Measurements from ENCODE around the gene C22orf31.
"Not testable (repeated sequence)": the region's sequence is repeated elsewhere in the genome, so short reads cannot be mapped to it uniquely, and the experiment has no call there.

Gene C22orf31

GRCh38 chr22:29092243-29092642 lies 30.6 kb upstream of the C22orf31 start:
- DNase-seq (ENCODE audit: low read depth): no peak
- no peak overlapping the region for H3K4me3 ChIP-seq (ENCODE audit: control insufficient read depth, low read depth, low read length)
- TF ChIP-seq CTCF (IDR thresholded peaks at IDR 0.05; ENCODE audit: control insufficient read depth, insufficient read depth, low read depth, low read length, missing control alignments): no peak

GRCh38 chr22:29090039-29090438 lies 28.4 kb upstream of the C22orf31 start:
- no peak for TF ChIP-seq CTCF (IDR thresholded peaks at IDR 0.05; ENCODE audit: control insufficient read depth, insufficient read depth, low read depth, low read length, missing control alignments)
- no peak overlapping the region for H3K4me3 ChIP-seq (ENCODE audit: control insufficient read depth, low read depth, low read length)
- no peak for DNase-seq (ENCODE audit: low read depth)

- DNase-seq (ENCODE audit: low read depth): no peak
- no peak overlapping the region for H3K4me3 ChIP-seq (ENCODE audit: control insufficient read depth, low read depth, low read length)
- no peak for TF ChIP-seq CTCF (IDR thresholded peaks at IDR 0.05; ENCODE audit: control insufficient read depth, insufficient read depth, low read depth, low read length, missing control alignments)
Observed at GRCh38 chr22:29089507-29089906, 27.9 kb upstream of the C22orf31 start.

DNA sequence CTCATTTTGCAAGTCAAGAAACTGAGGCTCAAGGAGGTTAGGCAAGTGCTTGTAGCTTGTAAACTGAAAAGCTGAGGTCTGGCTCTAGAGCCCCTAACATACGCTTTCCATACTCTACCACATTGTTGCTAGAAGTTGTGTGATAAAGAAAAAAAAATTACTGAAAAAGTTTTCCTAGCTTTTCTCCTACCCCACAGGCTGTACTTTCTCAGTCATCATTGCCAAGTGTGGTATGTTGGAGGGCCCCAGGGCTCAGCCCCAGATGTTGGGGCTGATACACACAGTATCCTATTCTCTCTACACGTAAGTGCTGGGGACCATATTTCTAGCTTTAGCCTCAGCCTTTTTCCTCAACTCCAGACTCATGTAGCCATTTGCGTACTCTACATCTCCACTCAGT lies 27.2 kb upstream of the C22orf31 start:
- no peak overlapping the region for H3K4me3 ChIP-seq (ENCODE audit: control insufficient read depth, low read depth, low read length)
- DNase-seq (ENCODE audit: low read depth): no peak

DNA sequence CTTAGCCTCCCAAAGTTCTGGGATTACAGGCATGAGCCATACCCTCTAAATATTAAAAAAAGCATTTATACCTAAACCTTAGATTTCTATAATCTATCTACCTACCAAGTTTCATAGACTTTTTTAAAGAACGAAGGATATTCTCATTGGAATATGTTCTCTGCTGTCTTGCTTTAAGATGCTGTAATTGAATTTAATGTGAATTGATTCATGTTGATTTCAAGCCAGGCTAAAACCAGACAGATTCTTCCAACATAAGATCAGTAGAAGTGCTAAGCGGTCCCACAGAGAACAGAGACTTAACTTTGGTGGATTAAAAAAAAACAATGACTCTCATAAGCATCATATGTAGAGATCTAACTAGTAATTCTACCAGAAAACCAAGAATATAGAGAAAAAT lies 25.4 kb upstream of the C22orf31 start:
- DNase-seq (ENCODE audit: low read depth): no peak
- no peak overlapping the region for H3K4me3 ChIP-seq (ENCODE audit: control insufficient read depth, low read depth, low read length)
- TF ChIP-seq CTCF (IDR thresholded peaks at IDR 0.05; ENCODE audit: control insufficient read depth, insufficient read depth, low read depth, low read length, missing control alignments): no peak

More for the DNA sequence above, 27.2 kb upstream of the C22orf31 start:
- no peak for TF ChIP-seq CTCF (IDR thresholded peaks at IDR 0.05; ENCODE audit: control insufficient read depth, insufficient read depth, low read depth, low read length, missing control alignments)

- no peak overlapping the region for H3K4me3 ChIP-seq (ENCODE audit: control insufficient read depth, low read depth, low read length)
- no peak for TF ChIP-seq CTCF (IDR thresholded peaks at IDR 0.05; ENCODE audit: control insufficient read depth, insufficient read depth, low read depth, low read length, missing control alignments)
- no peak for DNase-seq (ENCODE audit: low read depth)
Observed at GRCh38 chr22:29083933-29084591, 22.4 kb upstream of the C22orf31 start.

DNA sequence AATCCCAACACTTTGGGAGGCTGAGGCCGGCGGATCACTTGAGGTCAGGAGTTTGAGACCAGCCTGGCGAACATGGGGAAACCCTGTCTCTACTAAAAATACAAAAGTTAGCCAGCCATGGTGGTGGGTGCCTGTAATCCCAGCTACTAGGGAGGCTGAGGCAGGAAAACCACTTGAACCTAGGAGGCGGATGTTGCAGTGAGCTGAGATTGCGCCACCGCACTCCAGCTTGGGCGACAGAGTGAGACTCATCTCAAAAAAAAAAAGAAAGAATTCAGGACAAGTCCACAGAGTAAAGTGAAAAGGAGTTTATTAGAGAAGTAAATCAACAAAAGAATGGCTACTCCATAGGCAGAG lies 21.9 kb upstream of the C22orf31 start:
- DNase-seq (ENCODE audit: low read depth); H3K4me3 ChIP-seq (ENCODE audit: control insufficient read depth, low read depth, low read length): not testable (repeated sequence)
